Astrocyte (in vitro differentiated cells and primary cell): Measurements from ENCODE around the gene HYAL4. TPM values are rescaled to one million over a fixed set of nuclear protein-coding genes. Genes with fewer than 3 reads are reported as not detected.

ENCODE experiments used
- DNase-seq: peaks from one replicate; pipeline ENCODE4 v3.0.0-alpha.2; 2010; ENCODE audit warnings: low read depth
- FAIRE-seq: peaks from 2 replicates; lab custom pipeline; 2011; peaks lifted over from hg19 to GRCh38; lab: Jason Lieb, UNC
- H2AFZ ChIP-seq: 2 replicates; pipeline ENCODE4 v1.6.0; 2012; ENCODE audit warnings: low read depth, low read length, inconsistent platforms
- H3K27ac ChIP-seq: 2 replicates; pipeline ENCODE4 v1.5.1; 2011; ENCODE audit warnings: low read depth, low read length, inconsistent platforms
- H3K27me3 ChIP-seq: 2 replicates; pipeline ENCODE4 v1.6.0; 2011; ENCODE audit warnings: low read length, inconsistent platforms; ENCODE audit not compliant: insufficient read depth
- H3K36me3 ChIP-seq: 2 replicates; pipeline ENCODE4 v1.5.1; 2011; ENCODE audit warnings: low read length, inconsistent platforms; ENCODE audit not compliant: insufficient read depth
- H3K4me1 ChIP-seq: 2 replicates; pipeline ENCODE4 v1.5.1; 2011; ENCODE audit warnings: low read length, inconsistent platforms; ENCODE audit not compliant: insufficient read depth
- H3K4me2 ChIP-seq: 2 replicates; pipeline ENCODE4 v1.6.0; 2012; ENCODE audit warnings: low read length, inconsistent platforms
- H3K4me3 ChIP-seq: 2 replicates; pipeline ENCODE4 v1.5.1; 2011; ENCODE audit warnings: low read depth, mild to moderate bottlenecking, low read length, inconsistent platforms; ENCODE audit not compliant: insufficient read depth
- H3K79me2 ChIP-seq: 2 replicates; pipeline ENCODE4 v1.6.0; 2012; ENCODE audit warnings: mild to moderate bottlenecking, low read length, inconsistent platforms; ENCODE audit not compliant: insufficient read depth
- H3K9ac ChIP-seq: 2 replicates; pipeline ENCODE4 v1.6.0; 2012; ENCODE audit warnings: mild to moderate bottlenecking, low read length, inconsistent platforms
- H3K9me3 ChIP-seq: 2 replicates; pipeline ENCODE4 v1.5.1; 2012; ENCODE audit warnings: low read depth, mild to moderate bottlenecking, low read length, inconsistent platforms; ENCODE audit not compliant: insufficient read depth
- H4K20me1 ChIP-seq: 2 replicates; pipeline ENCODE4 v1.6.0; 2012; ENCODE audit warnings: low read length, inconsistent platforms; ENCODE audit not compliant: insufficient read depth
- H3K27ac Mint-ChIP-seq: one replicate; pipeline ENCODE4 v1.8.0; 2021; ENCODE audit warnings: mild to moderate bottlenecking, mixed read lengths; ENCODE audit not compliant: unreplicated experiment
- H3K27me3 Mint-ChIP-seq: one replicate; pipeline ENCODE4 v1.8.0; 2021; ENCODE audit warnings: low read depth, mixed read lengths; ENCODE audit not compliant: unreplicated experiment
- H3K36me3 Mint-ChIP-seq: one replicate; pipeline ENCODE4 v1.8.0; 2021; ENCODE audit warnings: low read depth, mixed read lengths; ENCODE audit not compliant: unreplicated experiment
- H3K4me1 Mint-ChIP-seq: one replicate; pipeline ENCODE4 v1.8.0; 2021; ENCODE audit warnings: low read depth, mixed read lengths; ENCODE audit not compliant: unreplicated experiment
- H3K4me3 Mint-ChIP-seq: one replicate; pipeline ENCODE4 v1.8.0; 2021; ENCODE audit warnings: mild to moderate bottlenecking, moderate library complexity, mixed read lengths; ENCODE audit not compliant: unreplicated experiment
- H3K9me3 Mint-ChIP-seq: one replicate; pipeline ENCODE4 v1.8.0; 2021; ENCODE audit warnings: mild to moderate bottlenecking, mixed read lengths; ENCODE audit not compliant: unreplicated experiment
- CTCF ChIP-seq: IDR thresholded peaks from 2 replicates; pipeline ENCODE4 v1.5.1; 2011; ENCODE audit warnings: low read depth, mild to moderate bottlenecking, inconsistent platforms, low read length, moderate library complexity; ENCODE audit not compliant: insufficient read depth
- EZH2 ChIP-seq: IDR thresholded peaks from 2 replicates; pipeline ENCODE4 v1.6.1; 2012; ENCODE audit warnings: mild to moderate bottlenecking, low read length, inconsistent platforms; ENCODE audit not compliant: insufficient read depth
- total RNA-seq: library from RNA; stranded (reverse); gene quantifications from 2 replicates; pipeline ENCODE4 v1.2.1, GENCODE V29; 2021

HYAL4 gene
- total RNA-seq, 1 donor from 2014 or later = not detected

DNA sequence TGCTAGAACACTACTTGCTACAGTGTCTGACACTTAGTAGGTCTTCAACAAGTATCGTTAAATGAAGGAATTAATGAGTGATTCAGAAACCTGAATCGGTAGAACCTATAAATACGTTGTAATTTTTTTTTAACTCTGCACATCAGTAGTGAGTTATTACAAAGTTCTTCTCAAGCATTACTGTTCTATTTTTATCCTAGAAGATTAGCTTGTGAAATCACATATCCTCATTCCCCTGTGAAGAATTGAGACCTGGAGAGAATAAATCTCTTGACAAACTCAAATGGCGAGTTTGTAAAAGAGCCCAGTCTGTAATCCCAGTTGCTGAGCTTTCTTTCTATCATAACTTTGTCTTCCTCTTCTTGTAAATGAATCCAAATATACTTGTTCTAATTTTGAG is 34.7 kb downstream of the HYAL4 start:
- FAIRE-seq (no peak), DNase-seq (no peak)
- Histone ChIP-seq H4K20me1 (no peaks in the 10 kb centered on the region), H3K4me1 (no peaks in the 10 kb centered on the region), H3K27me3 (no peaks in the 10 kb centered on the region), H3K27ac (no peak overlapping the region), H3K36me3 (no peaks in the 10 kb centered on the region), H3K79me2 (no peaks in the 10 kb centered on the region), H3K9me3 (no peaks in the 10 kb centered on the region), H3K4me2 (no peak overlapping the region), H3K4me3 (no peak overlapping the region), H2AFZ (no peak overlapping the region), H3K9ac (no peak overlapping the region)
- H3K27ac Mint-ChIP-seq = no peak overlapping the region
- no peaks in the 10 kb centered on the region for H3K27me3 Mint-ChIP-seq
- no peaks in the 10 kb centered on the region for H3K4me1 Mint-ChIP-seq
- no peak overlapping the region for H3K4me3 Mint-ChIP-seq
- no peak for TF ChIP-seq EZH2
- no peak for TF ChIP-seq CTCF
- peaks cover 4% of the 10 kb centered on the region for H3K9me3 Mint-ChIP-seq
- H3K36me3 Mint-ChIP-seq = no peaks in the 10 kb centered on the region

GRCh38 chr7:123881300-123881699 is 36.3 kb downstream of the HYAL4 start:
- no peaks in the 10 kb centered on the region for H3K36me3 Mint-ChIP-seq
- no peaks in the 10 kb centered on the region for H3K9me3 ChIP-seq
- H3K4me2 ChIP-seq = no peak overlapping the region
- H3K27ac Mint-ChIP-seq = no peak overlapping the region
- TF ChIP-seq CTCF = no peak
- no peak for TF ChIP-seq EZH2
- H3K79me2 ChIP-seq = no peaks in the 10 kb centered on the region
- no peak overlapping the region for H3K4me3 ChIP-seq
- no peak overlapping the region for H2AFZ ChIP-seq
- H3K9me3 Mint-ChIP-seq = peaks cover 4% of the 10 kb centered on the region
- H3K27ac ChIP-seq = no peak overlapping the region
- no peak for FAIRE-seq
- no peaks in the 10 kb centered on the region for H4K20me1 ChIP-seq
- no peak overlapping the region for H3K9ac ChIP-seq
- H3K36me3 ChIP-seq = no peaks in the 10 kb centered on the region
- no peaks in the 10 kb centered on the region for H3K4me1 ChIP-seq
- H3K27me3 Mint-ChIP-seq = no peaks in the 10 kb centered on the region
- H3K4me3 Mint-ChIP-seq = no peak overlapping the region
- DNase-seq = no peak
- H3K27me3 ChIP-seq = no peaks in the 10 kb centered on the region
- no peaks in the 10 kb centered on the region for H3K4me1 Mint-ChIP-seq

DNA sequence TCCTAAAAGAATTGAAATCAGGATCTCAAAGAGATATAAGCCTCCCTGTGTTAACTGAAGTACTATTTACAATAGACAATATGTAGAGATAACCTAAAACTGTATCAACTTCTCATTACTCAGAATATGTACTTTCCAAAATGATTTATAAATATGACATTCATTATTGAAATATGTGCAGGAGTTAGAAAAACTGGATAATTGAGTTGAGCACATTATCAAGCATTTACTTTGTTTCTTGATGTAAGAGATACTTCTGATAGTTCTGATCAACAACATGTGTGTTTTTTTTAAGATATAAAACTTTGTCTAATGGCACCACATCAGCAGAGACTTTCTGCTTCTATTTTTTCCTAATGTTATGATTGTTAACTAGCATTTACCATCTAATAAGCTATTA is 38.2 kb downstream of the HYAL4 start:
- no peak overlapping the region for H3K4me2 ChIP-seq
- H3K27ac Mint-ChIP-seq = no peak overlapping the region
- no peak overlapping the region for H2AFZ ChIP-seq
- no peak for FAIRE-seq
- H4K20me1 ChIP-seq = no peaks in the 10 kb centered on the region
- no peak overlapping the region for H3K4me3 ChIP-seq
- no peak overlapping the region for H3K9ac ChIP-seq
- no peaks in the 10 kb centered on the region for H3K36me3 Mint-ChIP-seq
- no peaks in the 10 kb centered on the region for H3K36me3 ChIP-seq
- H3K9me3 ChIP-seq = no peaks in the 10 kb centered on the region
- H3K27ac ChIP-seq = no peak overlapping the region
- DNase-seq = no peak
- H3K79me2 ChIP-seq = no peaks in the 10 kb centered on the region
- no peaks in the 10 kb centered on the region for H3K27me3 ChIP-seq
- H3K4me1 Mint-ChIP-seq = no peaks in the 10 kb centered on the region
- H3K27me3 Mint-ChIP-seq = no peaks in the 10 kb centered on the region
- no peaks in the 10 kb centered on the region for H3K4me1 ChIP-seq
- TF ChIP-seq EZH2 (no peak), CTCF (no peak)
- peaks cover 4% of the 10 kb centered on the region for H3K9me3 Mint-ChIP-seq
- H3K4me3 Mint-ChIP-seq = no peak overlapping the region
